ENCODE measurements around the gene ADAMTS19.

ADAMTS19 gene

GRCh38 chr5:129509363-129509975 lies 49.4 kb downstream of the ADAMTS19 start:
- no peak overlapping the region for H3K4me3 ChIP-seq (ENCODE audit: low read depth, low read length)
- no peaks in the 10 kb centered on the region for H3K27me3 ChIP-seq (replicated peaks)
- DNase-seq = no peak
- in situ Hi-C loops (cut with HindIII; ENCODE audit: low pct_ligation_motif_present, low sequenced_read_pairs) = no loop called here
- H3K36me3 ChIP-seq (replicated peaks) = no peaks in the 10 kb centered on the region
- no peak overlapping the region for H3K27ac ChIP-seq
- TF ChIP-seq CTCF (IDR thresholded peaks at IDR 0.05; ENCODE audit: low read depth, low read length, missing control alignments) = no peak

GRCh38 chr5:129511291-129511690 lies 51.2 kb downstream of the ADAMTS19 start:
- no peak for TF ChIP-seq CTCF (IDR thresholded peaks at IDR 0.05; ENCODE audit: low read depth, low read length, missing control alignments)
- in situ Hi-C loops (cut with HindIII; ENCODE audit: low pct_ligation_motif_present, low sequenced_read_pairs) = no loop called here
- no peak for DNase-seq
- no peak overlapping the region for H3K4me3 ChIP-seq (ENCODE audit: low read depth, low read length)
- no peak overlapping the region for H3K27ac ChIP-seq
- no peaks in the 10 kb centered on the region for H3K27me3 ChIP-seq (replicated peaks)
- no peaks in the 10 kb centered on the region for H3K36me3 ChIP-seq (replicated peaks)

- Histone ChIP-seq H3K27me3 (replicated peaks) (no peaks in the 10 kb centered on the region), H3K36me3 (replicated peaks) (no peaks in the 10 kb centered on the region), H3K4me3 (ENCODE audit: low read depth, low read length) (no peak overlapping the region), H3K27ac (no peak overlapping the region)
- no peak for DNase-seq
- no peak for TF ChIP-seq CTCF (IDR thresholded peaks at IDR 0.05; ENCODE audit: low read depth, low read length, missing control alignments)
- in situ Hi-C loops (cut with HindIII; ENCODE audit: low pct_ligation_motif_present, low sequenced_read_pairs) = no loop called here
These were observed 81.0 kb downstream of the ADAMTS19 start for GRCh38 chr5:129541051-129541450.

- H3K4me3 ChIP-seq (ENCODE audit: low read depth, low read length) = no peak overlapping the region
- no peaks in the 10 kb centered on the region for H3K36me3 ChIP-seq (replicated peaks)
- H3K27ac ChIP-seq = no peak overlapping the region
- in situ Hi-C loops (cut with HindIII; ENCODE audit: low pct_ligation_motif_present, low sequenced_read_pairs) = no loop called here
- DNase-seq = no peak
- no peak for TF ChIP-seq CTCF (IDR thresholded peaks at IDR 0.05; ENCODE audit: low read depth, low read length, missing control alignments)
- H3K27me3 ChIP-seq (replicated peaks) = no peaks in the 10 kb centered on the region
These were observed 81.7 kb downstream of the ADAMTS19 start for GRCh38 chr5:129541648-129542251.

- Histone ChIP-seq H3K4me3 (ENCODE audit: low read depth, low read length) (no peak overlapping the region), H3K27me3 (replicated peaks) (no peaks in the 10 kb centered on the region), H3K27ac (no peak overlapping the region), H3K36me3 (replicated peaks) (no peaks in the 10 kb centered on the region)
- DNase-seq = no peak
- no peak for TF ChIP-seq CTCF (IDR thresholded peaks at IDR 0.05; ENCODE audit: low read depth, low read length, missing control alignments)
- in situ Hi-C loops (cut with HindIII; ENCODE audit: low pct_ligation_motif_present, low sequenced_read_pairs) = no loop called here
These were observed 87.0 kb downstream of the ADAMTS19 start for GRCh38 chr5:129547137-129547536.
